ENCODE data around the gene SELENOW.

- no peak for TF ChIP-seq EZH2 (IDR thresholded peaks at IDR 0.05; ENCODE audit: insufficient read depth, poor library complexity, severe bottlenecking)
- TF ChIP-seq EZH2phosphoT487 (IDR thresholded peaks at IDR 0.05; ENCODE audit: insufficient read depth, low read depth), result no peak
These were observed 21.4 kb upstream of the SELENOW start for GRCh38 chr19:47756953-47757608.
